ENCODE measurements around the gene ODF2. TPM values are rescaled to one million over a fixed set of nuclear protein-coding genes. Genes with fewer than 3 reads are reported as not detected.

The ODF2 gene
- total and polyA plus RNA-seq, 10 of the 15 experiments (the other 5 are each of a cell fraction or from before 2014, with no cell fraction given), result 8.7 to 65.1 (median 38.5) TPM

DNA sequence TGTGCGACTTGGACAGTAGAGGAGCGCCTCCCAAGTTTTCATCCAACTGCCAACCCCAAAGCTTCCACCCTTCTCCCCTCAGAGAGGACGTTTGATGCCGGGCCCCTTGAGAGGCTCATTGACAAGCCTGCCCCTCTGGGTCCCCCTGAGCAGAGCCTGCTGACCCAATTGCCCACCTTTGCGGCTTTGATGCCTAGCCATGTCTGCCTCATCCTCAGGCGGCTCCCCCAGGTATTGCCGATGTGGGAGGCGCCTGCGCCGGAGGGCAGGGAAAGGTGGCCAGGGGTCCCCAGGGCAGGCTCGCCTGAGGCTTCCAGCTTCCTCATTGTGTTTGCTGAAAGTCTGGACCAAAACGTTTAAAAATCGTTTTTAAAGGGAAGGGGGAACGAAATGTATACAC lies 1.4 kb downstream of the ODF2 start (continued):
- TF ChIP-seq, protein P1, sequence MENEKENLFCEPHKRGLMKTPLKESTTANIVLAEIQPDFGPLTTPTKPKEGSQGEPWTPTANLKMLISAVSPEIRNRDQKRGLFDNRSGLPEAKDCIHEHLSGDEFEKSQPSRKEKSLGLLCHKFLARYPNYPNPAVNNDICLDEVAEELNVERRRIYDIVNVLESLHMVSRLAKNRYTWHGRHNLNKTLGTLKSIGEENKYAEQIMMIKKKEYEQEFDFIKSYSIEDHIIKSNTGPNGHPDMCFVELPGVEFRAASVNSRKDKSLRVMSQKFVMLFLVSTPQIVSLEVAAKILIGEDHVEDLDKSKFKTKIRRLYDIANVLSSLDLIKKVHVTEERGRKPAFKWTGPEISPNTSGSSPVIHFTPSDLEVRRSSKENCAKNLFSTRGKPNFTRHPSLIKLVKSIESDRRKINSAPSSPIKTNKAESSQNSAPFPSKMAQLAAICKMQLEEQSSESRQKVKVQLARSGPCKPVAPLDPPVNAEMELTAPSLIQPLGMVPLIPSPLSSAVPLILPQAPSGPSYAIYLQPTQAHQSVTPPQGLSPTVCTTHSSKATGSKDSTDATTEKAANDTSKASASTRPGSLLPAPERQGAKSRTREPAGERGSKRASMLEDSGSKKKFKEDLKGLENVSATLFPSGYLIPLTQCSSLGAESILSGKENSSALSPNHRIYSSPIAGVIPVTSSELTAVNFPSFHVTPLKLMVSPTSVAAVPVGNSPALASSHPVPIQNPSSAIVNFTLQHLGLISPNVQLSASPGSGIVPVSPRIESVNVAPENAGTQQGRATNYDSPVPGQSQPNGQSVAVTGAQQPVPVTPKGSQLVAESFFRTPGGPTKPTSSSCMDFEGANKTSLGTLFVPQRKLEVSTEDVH (IDR thresholded peaks at IDR 0.05; ENCODE audit: low read depth, partially characterized antibody), result no peak
- no peak for TF ChIP-seq POLR2A (IDR thresholded peaks at IDR 0.05; ENCODE audit: low read depth, low read length)

DNA sequence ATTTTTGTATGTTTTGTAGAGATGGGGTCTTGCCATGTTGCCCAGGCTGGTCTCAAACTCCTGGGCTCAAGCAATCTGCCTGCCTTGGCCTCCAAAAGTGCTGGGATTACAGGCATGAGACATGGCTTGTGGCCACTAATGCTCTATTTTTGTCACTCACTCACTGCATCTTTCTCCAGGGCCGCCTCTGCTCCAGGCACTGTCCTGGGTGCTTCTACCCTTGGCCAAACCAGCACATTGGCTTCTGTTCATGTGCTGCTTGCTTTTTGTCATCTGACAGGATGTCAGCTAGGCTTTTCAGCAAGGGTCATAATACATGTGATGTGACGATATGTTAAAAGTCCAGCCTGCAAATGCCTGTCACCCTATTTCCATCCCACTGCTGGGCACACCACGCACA lies 3.2 kb downstream of the ODF2 start:
- Histone ChIP-seq H3K4me1 (ENCODE audit: control insufficient read depth, insufficient read depth, low read length) (peaks cover 3% of the 10 kb centered on the region; the same call in 1 of the 2 replicates), H3K36me3 (ENCODE audit: control insufficient read depth in 2 of 2, insufficient read depth in 2 of 2, low read length in 1 of 2) (peaks cover 7 to 16% of the 10 kb centered on the region in 2 experiments), H3K9ac (ENCODE audit: control insufficient read depth, insufficient read depth, low read length) (no peak overlapping the region), H2AFZ (ENCODE audit: control insufficient read depth, low read depth, low read length) (no peak overlapping the region), H4K20me1 (ENCODE audit: control insufficient read depth, insufficient read depth) (no peaks in the 10 kb centered on the region), H3K79me2 (ENCODE audit: control insufficient read depth, insufficient read depth, low read length) (peaks cover 12% of the 10 kb centered on the region), H3K27ac (ENCODE audit: control insufficient read depth, insufficient read depth) (no peak overlapping the region), H3K4me3 (no peak overlapping the region), H3K27me3 (replicated peaks in 1 of 2; ENCODE audit: control insufficient read depth in 2 of 2, insufficient read depth in 2 of 2, low read length in 1 of 2) (no peaks in the 10 kb centered on the region), H3K9me3 (replicated peaks; ENCODE audit: control insufficient read depth, insufficient read depth, low read length) (no peaks in the 10 kb centered on the region), H3K4me2 (ENCODE audit: control insufficient read depth, insufficient read depth) (no peak overlapping the region)
- POLR2A ChIA-PET, result no interaction called here
- intact Hi-C loops (cut with micrococcal nuclease; ENCODE audit: unreplicated experiment) (no loop called here), in situ Hi-C loops (cut with MboI) (no loop called here)
- BruUV-seq (replicated peaks), result no TSS peak
- DNase-seq (ENCODE audit: low read depth, low spot score), result no peak
- 96% methylated on average over 3 of the region's 3 CpGs for WGBS (ENCODE audit: insufficient coverage, insufficient replicate concordance, low lambda C conversion rate, missing lambda C conversion rate)
- CTCF ChIA-PET, result interaction anchor here (1.9 kb wide), 1 partner anchor 21 kb away, joined by 5 read pairs; no protein-coding TSS in a partner anchor
- FAIRE-seq, result no peak
- RAD21 ChIA-PET (ENCODE audit: unreplicated experiment), result interaction anchor here (0.7 kb wide), 1 partner anchor 10 kb away, joined by 3 read pairs; no protein-coding TSS in a partner anchor
- ATAC-seq, result no peak
- SMC1A ChIA-PET (ENCODE audit: uncharacterized antibody, unreplicated experiment), result no interaction called here
- TF ChIP-seq, protein P2, sequence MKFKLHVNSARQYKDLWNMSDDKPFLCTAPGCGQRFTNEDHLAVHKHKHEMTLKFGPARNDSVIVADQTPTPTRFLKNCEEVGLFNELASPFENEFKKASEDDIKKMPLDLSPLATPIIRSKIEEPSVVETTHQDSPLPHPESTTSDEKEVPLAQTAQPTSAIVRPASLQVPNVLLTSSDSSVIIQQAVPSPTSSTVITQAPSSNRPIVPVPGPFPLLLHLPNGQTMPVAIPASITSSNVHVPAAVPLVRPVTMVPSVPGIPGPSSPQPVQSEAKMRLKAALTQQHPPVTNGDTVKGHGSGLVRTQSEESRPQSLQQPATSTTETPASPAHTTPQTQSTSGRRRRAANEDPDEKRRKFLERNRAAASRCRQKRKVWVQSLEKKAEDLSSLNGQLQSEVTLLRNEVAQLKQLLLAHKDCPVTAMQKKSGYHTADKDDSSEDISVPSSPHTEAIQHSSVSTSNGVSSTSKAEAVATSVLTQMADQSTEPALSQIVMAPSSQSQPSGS (IDR thresholded peaks at IDR 0.05; ENCODE audit: low read length), result no peak
- no peak for TF ChIP-seq BCL11A (IDR thresholded peaks at IDR 0.05; ENCODE audit: low read depth, low read length)
- TF ChIP-seq RELA (IDR thresholded peaks at IDR 0.05; ENCODE audit: borderline replicate concordance, partially characterized antibody), result no peak
- TF ChIP-seq RCOR1 (conservative IDR thresholded peaks at IDR 0.05; ENCODE audit: low read depth, low read length), result no peak
- TF ChIP-seq EGR1 (IDR thresholded peaks at IDR 0.05; ENCODE audit: borderline replicate concordance in 1 of 2, low read depth in 2 of 2, low read length in 2 of 2), result no peak
- TF ChIP-seq, protein P3, sequence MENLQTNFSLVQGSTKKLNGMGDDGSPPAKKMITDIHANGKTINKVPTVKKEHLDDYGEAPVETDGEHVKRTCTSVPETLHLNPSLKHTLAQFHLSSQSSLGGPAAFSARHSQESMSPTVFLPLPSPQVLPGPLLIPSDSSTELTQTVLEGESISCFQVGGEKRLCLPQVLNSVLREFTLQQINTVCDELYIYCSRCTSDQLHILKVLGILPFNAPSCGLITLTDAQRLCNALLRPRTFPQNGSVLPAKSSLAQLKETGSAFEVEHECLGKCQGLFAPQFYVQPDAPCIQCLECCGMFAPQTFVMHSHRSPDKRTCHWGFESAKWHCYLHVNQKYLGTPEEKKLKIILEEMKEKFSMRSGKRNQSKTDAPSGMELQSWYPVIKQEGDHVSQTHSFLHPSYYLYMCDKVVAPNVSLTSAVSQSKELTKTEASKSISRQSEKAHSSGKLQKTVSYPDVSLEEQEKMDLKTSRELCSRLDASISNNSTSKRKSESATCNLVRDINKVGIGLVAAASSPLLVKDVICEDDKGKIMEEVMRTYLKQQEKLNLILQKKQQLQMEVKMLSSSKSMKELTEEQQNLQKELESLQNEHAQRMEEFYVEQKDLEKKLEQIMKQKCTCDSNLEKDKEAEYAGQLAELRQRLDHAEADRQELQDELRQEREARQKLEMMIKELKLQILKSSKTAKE (IDR thresholded peaks at IDR 0.05; ENCODE audit: low read depth, poor library complexity, severe bottlenecking), result no peak
- TF ChIP-seq, protein P4, sequence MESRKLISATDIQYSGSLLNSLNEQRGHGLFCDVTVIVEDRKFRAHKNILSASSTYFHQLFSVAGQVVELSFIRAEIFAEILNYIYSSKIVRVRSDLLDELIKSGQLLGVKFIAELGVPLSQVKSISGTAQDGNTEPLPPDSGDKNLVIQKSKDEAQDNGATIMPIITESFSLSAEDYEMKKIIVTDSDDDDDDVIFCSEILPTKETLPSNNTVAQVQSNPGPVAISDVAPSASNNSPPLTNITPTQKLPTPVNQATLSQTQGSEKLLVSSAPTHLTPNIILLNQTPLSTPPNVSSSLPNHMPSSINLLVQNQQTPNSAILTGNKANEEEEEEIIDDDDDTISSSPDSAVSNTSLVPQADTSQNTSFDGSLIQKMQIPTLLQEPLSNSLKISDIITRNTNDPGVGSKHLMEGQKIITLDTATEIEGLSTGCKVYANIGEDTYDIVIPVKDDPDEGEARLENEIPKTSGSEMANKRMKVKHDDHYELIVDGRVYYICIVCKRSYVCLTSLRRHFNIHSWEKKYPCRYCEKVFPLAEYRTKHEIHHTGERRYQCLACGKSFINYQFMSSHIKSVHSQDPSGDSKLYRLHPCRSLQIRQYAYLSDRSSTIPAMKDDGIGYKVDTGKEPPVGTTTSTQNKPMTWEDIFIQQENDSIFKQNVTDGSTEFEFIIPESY (IDR thresholded peaks at IDR 0.05), result no peak
- TF ChIP-seq, protein P5, sequence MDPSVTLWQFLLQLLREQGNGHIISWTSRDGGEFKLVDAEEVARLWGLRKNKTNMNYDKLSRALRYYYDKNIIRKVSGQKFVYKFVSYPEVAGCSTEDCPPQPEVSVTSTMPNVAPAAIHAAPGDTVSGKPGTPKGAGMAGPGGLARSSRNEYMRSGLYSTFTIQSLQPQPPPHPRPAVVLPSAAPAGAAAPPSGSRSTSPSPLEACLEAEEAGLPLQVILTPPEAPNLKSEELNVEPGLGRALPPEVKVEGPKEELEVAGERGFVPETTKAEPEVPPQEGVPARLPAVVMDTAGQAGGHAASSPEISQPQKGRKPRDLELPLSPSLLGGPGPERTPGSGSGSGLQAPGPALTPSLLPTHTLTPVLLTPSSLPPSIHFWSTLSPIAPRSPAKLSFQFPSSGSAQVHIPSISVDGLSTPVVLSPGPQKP (IDR thresholded peaks at IDR 0.05; ENCODE audit: low read depth, low read length), result no peak
- no peak for TF ChIP-seq CEBPB (IDR thresholded peaks at IDR 0.05; ENCODE audit: borderline replicate concordance in 1 of 2, low read depth in 2 of 2, low read length in 2 of 2)
